CD4-positive, alpha-beta T cell treated with Interleukin-1 beta for 1 hour (primary cell): ENCODE results near the gene CNOT6L.
"Not testable (repeated sequence)": the region's sequence is repeated elsewhere in the genome, so short reads cannot be mapped to it uniquely, and the experiment has no call there.

ENCODE experiments used
- DNase-seq, 2 donors: peaks; one replicate each; pipeline ENCODE4 v3.0.0-alpha.2; 2020 to 2022

Gene CNOT6L

DNA sequence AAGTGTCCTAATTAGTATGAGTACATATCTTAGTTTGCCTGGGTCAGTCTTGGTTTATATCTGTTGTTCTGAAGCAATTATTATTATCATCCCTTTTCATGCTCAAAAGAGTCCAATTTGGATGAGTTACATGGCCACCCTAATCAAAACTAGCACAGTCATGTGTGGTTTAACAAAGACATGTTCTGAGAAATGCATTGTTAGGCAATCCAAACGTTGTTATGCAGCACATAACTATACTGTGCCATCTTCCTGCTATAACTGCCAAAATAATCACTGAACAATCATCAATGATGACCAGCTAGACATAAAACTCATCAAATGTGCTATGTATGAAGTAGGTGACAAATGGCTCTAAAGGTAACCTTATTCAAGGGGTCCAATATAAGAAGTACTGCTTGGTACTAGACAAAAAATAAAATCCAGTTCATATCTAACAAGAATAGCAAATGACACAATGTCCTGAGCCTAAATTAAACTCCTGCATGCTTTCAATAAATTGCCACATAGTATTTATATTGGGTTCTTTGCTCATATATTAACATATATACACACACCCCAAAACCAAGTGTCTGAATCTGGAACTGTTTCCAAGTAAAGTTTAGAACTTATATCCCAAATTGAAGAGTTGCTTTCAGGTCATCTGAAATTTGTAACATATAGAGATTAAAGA, 41.9 kb downstream of the CNOT6L start:
- no peak for DNase-seq

DNA sequence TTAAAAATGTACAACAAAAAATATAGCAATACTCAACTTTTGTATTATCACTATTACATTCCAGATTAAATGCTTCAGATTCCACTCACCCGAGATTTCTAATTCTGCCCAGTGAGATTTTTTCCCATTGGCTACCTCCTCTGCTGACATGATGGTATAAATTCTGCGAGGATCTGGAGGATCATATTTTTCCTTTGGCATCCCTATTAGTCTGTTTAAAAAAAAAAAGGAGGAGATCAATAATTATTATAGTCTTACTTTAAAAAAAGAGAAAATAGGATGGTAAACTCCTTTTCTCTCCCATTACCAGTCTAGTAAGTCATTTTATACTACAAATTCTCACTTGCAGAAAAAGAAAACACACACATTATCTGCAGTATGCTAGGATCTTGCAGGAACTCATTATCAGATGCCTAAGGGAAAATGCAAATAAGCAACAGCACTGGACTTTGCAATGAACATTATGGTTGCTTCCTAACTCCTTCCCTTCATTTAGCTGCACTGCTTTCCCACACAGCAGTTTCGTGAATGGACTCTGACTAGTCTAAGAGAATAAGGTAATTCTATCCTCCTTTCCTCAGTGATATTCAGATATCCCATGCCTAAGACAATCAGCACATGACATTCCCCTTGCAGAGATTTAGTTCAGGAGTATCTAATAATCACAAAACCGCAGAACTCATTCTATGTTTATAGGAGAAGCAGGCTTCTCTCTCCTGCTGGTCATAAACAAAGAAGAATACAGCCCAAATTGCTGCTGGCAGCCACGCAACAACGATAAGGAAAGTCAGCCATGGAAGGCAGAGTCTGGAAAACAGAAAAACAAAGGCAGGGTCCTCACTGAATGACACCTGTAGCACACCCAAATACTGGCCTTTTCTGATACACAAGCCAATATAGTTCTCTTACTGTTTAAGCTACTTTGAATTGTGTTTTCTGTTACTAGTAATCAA, 42.7 kb downstream of the CNOT6L start:
- no peak for DNase-seq

DNA sequence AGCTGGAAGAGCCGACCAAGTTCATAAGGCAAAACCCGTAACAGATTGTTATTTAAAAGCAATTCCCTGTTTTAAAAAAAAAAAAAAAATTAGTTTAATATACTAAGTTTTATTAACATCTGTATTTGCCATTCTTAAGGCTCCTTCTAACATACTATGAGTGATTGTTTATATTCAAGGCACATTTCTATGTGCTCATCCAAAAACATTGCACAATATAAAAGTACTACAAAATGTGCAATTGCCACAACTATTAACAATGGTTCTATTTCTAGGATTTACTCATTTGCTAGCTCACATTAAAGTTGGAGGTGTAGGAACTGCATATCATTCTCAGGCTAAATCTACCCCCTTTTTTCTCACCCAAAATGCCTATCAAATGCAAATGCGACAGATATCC, 46.1 kb downstream of the CNOT6L start:
- no peak for DNase-seq

GRCh38 chr4:77771566-77771965, 47.6 kb downstream of the CNOT6L start:
- DNase-seq, result no peak

GRCh38 chr4:77765720-77766119, 53.4 kb downstream of the CNOT6L start:
- no peak for DNase-seq

DNA sequence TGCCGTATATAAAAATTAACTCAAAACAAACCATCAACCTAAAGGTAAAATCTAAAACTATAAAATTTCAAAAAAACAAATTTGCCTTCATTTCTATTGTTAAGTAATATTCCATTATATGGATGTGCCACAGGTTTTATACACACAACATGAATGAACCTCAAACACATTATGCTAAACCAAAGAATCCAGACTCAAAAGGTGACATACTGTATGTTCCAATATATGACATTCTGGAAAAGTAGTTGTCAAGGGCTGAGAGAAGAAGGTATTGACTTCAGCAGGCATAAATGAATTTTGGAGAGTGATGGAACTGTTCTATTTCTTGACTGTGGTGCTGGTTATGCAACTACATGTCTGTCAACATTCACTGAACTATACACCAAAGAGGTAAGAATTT, 56.6 kb downstream of the CNOT6L start:
- no peak for DNase-seq

GRCh38 chr4:77761595-77761994, 57.6 kb downstream of the CNOT6L start:
- DNase-seq, result no peak

DNA sequence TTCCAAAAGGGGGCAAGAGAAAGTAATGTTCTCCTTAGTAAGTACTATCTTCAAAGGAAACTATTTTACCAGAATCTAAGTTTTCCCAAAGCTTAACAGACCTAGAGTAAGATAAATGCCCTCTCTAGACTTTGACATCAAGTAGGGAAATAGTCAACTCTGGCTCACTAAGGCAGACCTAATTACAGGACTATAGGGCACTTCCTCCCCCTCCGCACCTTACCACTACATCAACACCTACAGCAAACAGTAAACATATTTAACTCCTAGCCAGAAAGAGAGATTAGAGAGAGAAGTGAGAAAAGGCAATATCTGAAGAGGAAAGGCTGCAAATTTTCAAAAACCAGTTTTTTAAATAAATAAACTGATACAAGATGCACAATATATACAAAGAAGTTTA, 60.4 kb downstream of the CNOT6L start:
- DNase-seq, result no peak

DNA sequence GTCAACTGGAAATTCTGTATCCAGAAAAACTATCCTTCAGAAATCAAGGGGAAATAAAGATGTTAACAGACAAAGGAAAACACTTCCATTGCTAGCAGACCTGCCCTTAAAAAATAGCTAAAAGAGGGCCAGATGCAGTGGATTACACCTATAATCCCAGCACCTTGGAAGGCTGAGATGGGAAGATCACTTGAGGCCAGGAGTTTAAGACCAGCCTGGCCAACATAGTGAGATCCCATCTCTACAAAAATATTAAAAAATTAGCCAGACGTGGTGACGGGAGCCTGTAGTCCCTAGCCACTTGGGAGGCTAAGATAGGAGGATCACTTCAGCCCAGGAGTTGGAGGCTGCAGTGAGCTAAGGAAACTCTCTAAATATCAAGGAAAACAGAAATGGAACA, 67.4 kb downstream of the CNOT6L start:
- no peak for DNase-seq

DNA sequence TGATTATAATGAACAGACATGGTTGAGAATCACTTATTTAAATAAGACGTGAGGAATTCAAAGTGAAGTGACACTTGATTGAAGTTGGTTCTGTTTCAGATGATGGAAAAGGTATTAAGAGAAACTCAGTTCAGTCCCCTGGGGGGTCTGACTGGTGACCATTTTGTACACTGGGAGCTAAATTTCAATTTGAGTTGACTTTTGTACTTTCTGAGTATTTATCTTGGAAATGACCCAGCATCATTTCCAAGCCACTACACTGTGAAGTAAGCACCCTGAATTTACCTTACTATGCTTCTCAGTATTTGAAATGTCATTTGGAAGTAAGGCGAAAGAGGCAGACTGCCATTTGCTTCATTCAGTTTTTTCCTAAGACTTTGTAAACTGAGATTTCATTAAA, 73.4 kb downstream of the CNOT6L start:
- no peak for DNase-seq

DNA sequence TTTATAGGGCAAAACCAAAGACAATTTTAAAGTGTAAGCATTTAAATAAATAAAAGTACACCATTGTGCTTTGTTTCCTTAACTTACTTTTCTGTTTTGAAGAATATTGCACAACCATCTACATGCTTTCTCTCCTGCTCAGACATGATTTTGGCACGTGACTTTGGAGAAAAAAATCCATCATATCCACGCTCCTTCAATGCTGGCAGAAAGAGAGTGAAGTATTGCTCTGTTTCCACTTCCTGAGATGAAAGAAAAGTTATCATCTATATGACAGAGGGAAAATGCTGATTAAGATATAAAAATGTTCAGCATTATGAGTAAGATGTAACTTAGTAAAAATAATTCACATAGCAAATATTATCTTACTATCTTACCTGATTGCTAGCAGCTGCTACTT, 77.1 kb downstream of the CNOT6L start:
- no peak for DNase-seq

- DNase-seq, result no peak
Observed at GRCh38 chr4:77740480-77740879, 78.7 kb downstream of the CNOT6L start.

GRCh38 chr4:77734928-77735327, 84.2 kb downstream of the CNOT6L start:
- peak; percentile 28 to 58 for DNase-seq

DNA sequence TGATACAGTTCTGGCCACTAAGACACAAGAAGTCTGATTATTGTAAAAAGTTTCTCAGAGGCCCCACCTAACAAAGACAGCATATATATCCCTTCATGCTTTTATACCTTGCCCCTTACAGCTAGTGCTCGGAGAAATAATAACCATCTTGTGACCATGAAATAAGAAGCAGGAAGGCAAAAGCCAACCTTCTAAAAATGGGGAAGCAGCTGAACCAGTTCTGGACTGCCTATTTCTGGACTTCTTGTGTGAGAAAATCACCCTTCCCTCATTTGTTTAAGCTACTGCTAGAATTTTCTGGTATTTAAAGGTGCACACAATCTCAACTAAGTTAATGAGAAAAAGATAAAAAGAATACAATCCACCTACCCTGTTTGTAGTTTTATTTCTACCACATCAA, 87.5 kb downstream of the CNOT6L start:
- no peak for DNase-seq

- DNase-seq, result no peak
Observed at GRCh38 chr4:77728420-77728819, 90.7 kb downstream of the CNOT6L start.

- DNase-seq, result no peak
Observed at GRCh38 chr4:77721073-77721472, 98.1 kb downstream of the CNOT6L start.

DNA sequence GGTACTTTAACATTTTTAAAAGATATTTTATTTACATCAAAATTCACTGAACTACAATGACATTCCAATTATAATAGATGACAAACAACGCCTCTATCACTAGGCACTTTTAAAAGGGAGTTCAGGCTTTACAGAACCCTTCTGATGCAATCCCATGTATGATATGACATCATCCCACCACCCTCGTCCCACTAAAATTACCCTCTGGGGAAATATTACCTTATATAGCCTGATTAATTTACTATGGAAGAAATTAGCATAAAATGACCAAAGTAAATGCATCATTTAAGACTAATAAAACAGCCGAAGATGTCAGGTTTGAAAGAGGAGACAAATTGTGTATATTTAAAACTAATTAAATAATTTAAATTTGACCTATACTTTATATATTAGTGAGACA, 100.7 kb downstream of the CNOT6L start:
- not testable (repeated sequence) for DNase-seq

DNA sequence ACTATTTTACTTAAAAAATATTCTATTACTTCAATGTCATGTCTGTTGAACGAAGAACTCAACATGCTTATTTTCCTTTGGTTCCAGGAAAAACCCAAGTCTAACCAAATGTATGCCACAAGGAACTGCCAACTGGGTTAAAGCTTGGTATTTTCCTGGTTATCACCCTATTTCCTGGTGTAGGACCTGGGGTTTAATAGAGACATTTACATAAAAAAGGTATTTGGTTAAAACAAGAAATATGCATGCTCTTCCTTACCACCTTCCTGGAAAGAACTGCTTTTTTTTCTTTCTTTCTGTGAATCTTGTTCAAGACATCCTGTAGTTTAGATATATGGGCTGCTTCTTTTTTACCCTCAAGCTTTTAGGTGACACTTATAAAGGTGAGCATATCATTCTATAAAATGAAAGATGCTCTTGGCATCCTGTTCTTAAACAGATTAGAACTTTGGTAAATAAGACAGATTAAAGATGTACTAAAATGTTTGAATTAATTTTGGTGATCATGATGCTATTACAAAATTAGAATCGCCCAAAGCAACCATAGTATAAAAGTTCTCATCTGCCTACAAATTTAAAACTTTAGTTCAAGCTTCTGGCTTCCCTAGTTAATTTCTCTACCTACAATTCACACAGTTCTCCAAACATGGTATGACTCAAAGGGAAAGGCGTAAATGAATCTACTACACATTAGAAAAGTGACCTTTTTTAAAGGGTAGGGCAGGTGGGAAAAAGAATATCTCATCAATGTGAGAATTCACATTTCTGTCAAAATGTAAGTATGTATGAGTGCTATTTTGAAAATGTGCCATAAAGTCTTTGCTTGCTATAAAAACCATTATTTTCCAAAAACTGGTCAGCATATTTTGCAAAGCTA, 103.5 kb downstream of the CNOT6L start:
- no peak for DNase-seq

GRCh38 chr4:77714514-77714913, 104.7 kb downstream of the CNOT6L start:
- DNase-seq, result no peak

- DNase-seq, result no peak
Observed at GRCh38 chr4:77713884-77714283, 105.3 kb downstream of the CNOT6L start.

- no peak for DNase-seq
Observed at GRCh38 chr4:77712675-77713074, 106.5 kb downstream of the CNOT6L start.

DNA sequence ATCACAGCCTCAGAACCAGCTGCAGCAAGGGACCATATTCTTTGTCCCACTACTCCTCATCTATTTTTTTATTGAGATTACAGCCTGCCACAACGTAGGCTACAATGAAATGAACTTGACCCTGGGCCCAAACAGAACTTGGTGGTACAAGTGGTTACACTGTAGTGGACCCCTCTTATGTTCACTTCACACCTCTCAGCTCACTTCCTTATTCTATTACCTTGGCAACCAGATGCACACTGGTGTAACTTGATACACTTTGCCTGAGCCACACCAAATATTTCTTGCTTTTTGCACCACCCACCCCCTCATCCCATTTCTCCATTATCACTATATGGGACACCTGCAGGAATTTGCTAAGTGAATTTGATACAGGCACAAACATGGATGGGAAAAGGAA, 107.7 kb downstream of the CNOT6L start:
- no peak for DNase-seq

- no peak for DNase-seq
Observed at GRCh38 chr4:77710684-77711083, 108.5 kb downstream of the CNOT6L start.
